Stimulated activated naive CD8-positive, alpha-beta T cell treated with anti-CD3 and anti-CD28 coated beads, Interleukin-15, Interleukin-2, amounts not matched to agents 100 ng/mL and 50 ng/mL, for 24 hours (primary cell): Measurements from ENCODE around the gene ARHGEF1.
"Not testable (repeated sequence)": the region's sequence is repeated elsewhere in the genome, so short reads cannot be mapped to it uniquely, and the experiment has no call there.

ENCODE experiments used
- H3K27ac Mint-ChIP-seq: one replicate; pipeline ENCODE4 v1.8.0; 2021; ENCODE audit warnings: mild to moderate bottlenecking, mixed read lengths
- H3K27me3 Mint-ChIP-seq: one replicate; pipeline ENCODE4 v1.8.0; 2021; ENCODE audit warnings: mixed read lengths
- H3K36me3 Mint-ChIP-seq: one replicate; pipeline ENCODE4 v1.8.0; 2021; ENCODE audit warnings: low read depth, mixed read lengths
- H3K4me1 Mint-ChIP-seq: one replicate; pipeline ENCODE4 v1.8.0; 2021; ENCODE audit warnings: low read depth, mixed read lengths
- H3K4me3 Mint-ChIP-seq: one replicate; pipeline ENCODE4 v1.8.0; 2021; ENCODE audit warnings: mild to moderate bottlenecking, mixed read lengths
- H3K9me3 Mint-ChIP-seq: one replicate; pipeline ENCODE4 v1.8.0; 2021; ENCODE audit warnings: mixed read lengths

ARHGEF1 gene

GRCh38 chr19:41932720-41933332, 49.8 kb downstream of the ARHGEF1 start:
- Mint-ChIP-seq H3K27ac (no peak overlapping the region), H3K4me3 (no peak overlapping the region), H3K36me3 (no peaks in the 10 kb centered on the region), H3K4me1 (peaks cover 66% of the 10 kb centered on the region), H3K27me3 (peaks cover 16% of the 10 kb centered on the region), H3K9me3 (no peaks in the 10 kb centered on the region)

- H3K4me3 Mint-ChIP-seq, result no peak overlapping the region
- H3K27me3 Mint-ChIP-seq, result peaks cover 15% of the 10 kb centered on the region
- peak overlapping the region; percentile 8 for H3K27ac Mint-ChIP-seq
- peaks cover 64% of the 10 kb centered on the region for H3K4me1 Mint-ChIP-seq
- H3K36me3 Mint-ChIP-seq, result no peaks in the 10 kb centered on the region
- no peaks in the 10 kb centered on the region for H3K9me3 Mint-ChIP-seq
Observed at GRCh38 chr19:41933693-41934426, 50.9 kb downstream of the ARHGEF1 start.

- H3K36me3 Mint-ChIP-seq, result no peaks in the 10 kb centered on the region
- H3K27ac Mint-ChIP-seq, result peak overlapping the region; percentile 66
- H3K9me3 Mint-ChIP-seq, result no peaks in the 10 kb centered on the region
- H3K27me3 Mint-ChIP-seq, result peaks cover 12% of the 10 kb centered on the region
- H3K4me3 Mint-ChIP-seq, result peak overlapping the region; percentile 50
- H3K4me1 Mint-ChIP-seq, result peaks cover 55% of the 10 kb centered on the region
Observed at GRCh38 chr19:41934849-41935374, 51.9 kb downstream of the ARHGEF1 start.

GRCh38 chr19:41935760-41936415, 52.9 kb downstream of the ARHGEF1 start:
- Mint-ChIP-seq H3K9me3 (no peaks in the 10 kb centered on the region), H3K27me3 (peaks cover 8% of the 10 kb centered on the region), H3K27ac (peak overlapping the region; percentile 56), H3K4me3 (peak overlapping the region; percentile 0), H3K4me1 (peaks cover 50% of the 10 kb centered on the region), H3K36me3 (no peaks in the 10 kb centered on the region)

GRCh38 chr19:41936416-41936850, 53.4 kb downstream of the ARHGEF1 start:
- Mint-ChIP-seq H3K9me3 (no peaks in the 10 kb centered on the region), H3K36me3 (no peaks in the 10 kb centered on the region), H3K4me3 (peak overlapping the region; percentile 0), H3K27me3 (peaks cover 10% of the 10 kb centered on the region), H3K4me1 (peaks cover 49% of the 10 kb centered on the region), H3K27ac (peak overlapping the region; percentile 56)

GRCh38 chr19:41936961-41937360, 54.0 kb downstream of the ARHGEF1 start:
- Mint-ChIP-seq H3K27me3 (peaks cover 13% of the 10 kb centered on the region), H3K4me1 (peaks cover 54% of the 10 kb centered on the region), H3K9me3 (no peaks in the 10 kb centered on the region), H3K4me3 (peak overlapping the region; percentile 0), H3K27ac (peak overlapping the region; percentile 56), H3K36me3 (no peaks in the 10 kb centered on the region)

- peak overlapping the region; percentile 37 for H3K27ac Mint-ChIP-seq
Observed at GRCh38 chr19:41937525-41938468, 54.8 kb downstream of the ARHGEF1 start.

GRCh38 chr19:41939209-41939608, 56.2 kb downstream of the ARHGEF1 start:
- not testable (repeated sequence) for H3K36me3 Mint-ChIP-seq, H3K4me3 Mint-ChIP-seq, H3K27ac Mint-ChIP-seq, H3K9me3 Mint-ChIP-seq
- Mint-ChIP-seq H3K4me1 (peaks cover 57% of the 10 kb centered on the region), H3K27me3 (peaks cover 17% of the 10 kb centered on the region)

More at GRCh38 chr19:41937525-41938468, 54.8 kb downstream of the ARHGEF1 start:
- Mint-ChIP-seq H3K4me3 (no peak overlapping the region), H3K4me1 (peaks cover 57% of the 10 kb centered on the region), H3K36me3 (no peaks in the 10 kb centered on the region), H3K27me3 (peaks cover 16% of the 10 kb centered on the region), H3K9me3 (no peaks in the 10 kb centered on the region)

GRCh38 chr19:41939861-41940730, 57.1 kb downstream of the ARHGEF1 start:
- H3K27ac Mint-ChIP-seq, result peak overlapping the region; percentile 85
- peaks cover 14% of the 10 kb centered on the region for H3K27me3 Mint-ChIP-seq
- no peaks in the 10 kb centered on the region for H3K36me3 Mint-ChIP-seq
- no peaks in the 10 kb centered on the region for H3K9me3 Mint-ChIP-seq
- peak overlapping the region; percentile 77 for H3K4me3 Mint-ChIP-seq
- peaks cover 57% of the 10 kb centered on the region for H3K4me1 Mint-ChIP-seq

- H3K36me3 Mint-ChIP-seq, result no peaks in the 10 kb centered on the region
- peaks cover 59% of the 10 kb centered on the region for H3K4me1 Mint-ChIP-seq
- peak overlapping the region; percentile 85 for H3K27ac Mint-ChIP-seq
- H3K27me3 Mint-ChIP-seq, result peaks cover 9% of the 10 kb centered on the region
- peak overlapping the region; percentile 77 for H3K4me3 Mint-ChIP-seq
- no peaks in the 10 kb centered on the region for H3K9me3 Mint-ChIP-seq
Observed at GRCh38 chr19:41940731-41941409, 57.9 kb downstream of the ARHGEF1 start.

- Mint-ChIP-seq H3K4me1 (peaks cover 58% of the 10 kb centered on the region), H3K27ac (peak overlapping the region; percentile 46), H3K36me3 (no peaks in the 10 kb centered on the region), H3K9me3 (no peaks in the 10 kb centered on the region), H3K4me3 (peak overlapping the region; percentile 42), H3K27me3 (peaks cover 9% of the 10 kb centered on the region)
Observed at GRCh38 chr19:41941410-41942202, 58.6 kb downstream of the ARHGEF1 start.

GRCh38 chr19:41944336-41944735, 61.4 kb downstream of the ARHGEF1 start:
- no peaks in the 10 kb centered on the region for H3K9me3 Mint-ChIP-seq
- peaks cover 9% of the 10 kb centered on the region for H3K27me3 Mint-ChIP-seq
- H3K4me3 Mint-ChIP-seq, result peak overlapping the region; percentile 30
- no peaks in the 10 kb centered on the region for H3K36me3 Mint-ChIP-seq
- H3K4me1 Mint-ChIP-seq, result peaks cover 70% of the 10 kb centered on the region
- H3K27ac Mint-ChIP-seq, result peak overlapping the region; percentile 94
